Sigmoid colon (tissue), 4 donors: ENCODE measurements around the gene TTBK2.

Source experiments
- CTCF ChIP-seq, 4 experiments: fragments of 450-650 bp in 3 of 4; fragments of 200-600 bp in 1 of 4; IDR thresholded peaks; one replicate each; pipeline ENCODE4 v1.5.1; 2016 to 2019; ENCODE audit warnings: antibody characterized with exemption in 4 of 4, mild to moderate bottlenecking in 3 of 4, moderate library complexity in 2 of 4
- POLR2A ChIP-seq, 2 donors: fragments of 450-650 bp; IDR thresholded peaks; one replicate each; pipeline ENCODE4 v1.6.1; 2016; ENCODE audit warnings: antibody characterized with exemption in 2 of 2, mild to moderate bottlenecking in 2 of 2, moderate library complexity in 2 of 2
- POLR2AphosphoS5 ChIP-seq, 4 donors: sonication (generic); formaldehyde crosslinking; IDR thresholded peaks; one replicate each; pipeline ENCODE4 v1.6.1; 2017; ENCODE audit warnings: antibody characterized with exemption in 4 of 4

- TF ChIP-seq CTCF (IDR thresholded peaks at IDR 0.05) (no peak), POLR2AphosphoS5 (IDR thresholded peaks at IDR 0.05) (no peak), POLR2A (IDR thresholded peaks at IDR 0.05) (no peak)
These were observed 201.5 kb downstream of the TTBK2 start for GRCh38 chr15:42719043-42719442.
